Activated CD4-positive, alpha-beta T cell treated with anti-CD3 and anti-CD28 coated beads, Interleukin-2, amount 50 U/mL, for 4 hours (primary cell): ENCODE results near the gene SYS1.

Experiments
- DNase-seq, 2 experiments: peaks; one replicate each; pipeline ENCODE4 v3.0.0-alpha.2; 2020

The SYS1 gene

GRCh38 chr20:45392733-45393132 is 29.8 kb downstream of the SYS1 start:
- no peak for DNase-seq

- DNase-seq = no peak
Measured at GRCh38 chr20:45394221-45395113, 31.5 kb downstream of the SYS1 start.

- DNase-seq = no peak
Measured at GRCh38 chr20:45395114-45395415, 32.1 kb downstream of the SYS1 start.

GRCh38 chr20:45399018-45399417 is 36.1 kb downstream of the SYS1 start:
- DNase-seq = no peak

GRCh38 chr20:45400346-45401031 is 37.5 kb downstream of the SYS1 start:
- no peak for DNase-seq

- no peak for DNase-seq
Measured at GRCh38 chr20:45402946-45403345, 40.0 kb downstream of the SYS1 start.

GRCh38 chr20:45404438-45404837 is 41.5 kb downstream of the SYS1 start:
- no peak for DNase-seq

- DNase-seq = no peak
Measured at GRCh38 chr20:45405571-45406259, 42.8 kb downstream of the SYS1 start.

- peak; percentile 57 to 69 for DNase-seq
Measured at GRCh38 chr20:45406260-45407066, 43.5 kb downstream of the SYS1 start.

GRCh38 chr20:45407067-45407745 is 44.2 kb downstream of the SYS1 start:
- no peak for DNase-seq

GRCh38 chr20:45407783-45408645 is 45.1 kb downstream of the SYS1 start, which contains the start of gene DBNDD2:
DBNDD2 (plus strand) TSS chr20:45408289; CDS start chr20:45408468, 179 bp downstream.
- DNase-seq = peak; percentile 19 to 28

- no peak for DNase-seq
Measured at GRCh38 chr20:45408646-45409213, 45.8 kb downstream of the SYS1 start.

- DNase-seq = no peak
Measured at GRCh38 chr20:45409521-45410272, 46.7 kb downstream of the SYS1 start.

- DNase-seq = no peak
Measured at GRCh38 chr20:45410887-45411286, 47.9 kb downstream of the SYS1 start.

- no peak for DNase-seq
Measured at GRCh38 chr20:45412653-45413052, 49.7 kb downstream of the SYS1 start.

GRCh38 chr20:45413479-45413878 is 50.5 kb downstream of the SYS1 start:
- DNase-seq = no peak

- peak; percentile 79 to 85 for DNase-seq
Measured at GRCh38 chr20:45415822-45416637, 53.1 kb downstream of the SYS1 start, which contains the start of gene PIGT. PIGT (plus strand) TSS chr20:45416141; CDS start chr20:45416157, 16 bp downstream.

GRCh38 chr20:45416917-45417316 is 54.0 kb downstream of the SYS1 start:
- DNase-seq = no peak
